Activated CD8-positive, alpha-beta memory T cell treated with anti-CD3 and anti-CD28 coated beads for 1 hour (primary cell): ENCODE measurements around the gene KIF12.

ENCODE experiments used
- DNase-seq, 2 donors: peaks; one replicate each; pipeline ENCODE4 v3.0.0-alpha.2; 2020; ENCODE audit warnings: low read depth in 1 of 2; ENCODE audit errors: extremely low read depth in 1 of 2

KIF12 gene

GRCh38 chr9:114107286-114108001, 8.4 kb upstream of the KIF12 start:
- no peak for DNase-seq

- no peak for DNase-seq
Measured at GRCh38 chr9:114105236-114105635, 6.1 kb upstream of the KIF12 start.

GRCh38 chr9:114102484-114102883, 3.4 kb upstream of the KIF12 start:
- DNase-seq = no peak

GRCh38 chr9:114100536-114100935, 1.4 kb upstream of the KIF12 start:
- no peak for DNase-seq

- DNase-seq = no peak
Measured at GRCh38 chr9:114099669-114100270, 678 bp upstream of the KIF12 start.

- no peak for DNase-seq
Measured at GRCh38 chr9:114098021-114098935, 814 bp downstream of the KIF12 start.

GRCh38 chr9:114097613-114098020, 1.5 kb downstream of the KIF12 start:
- no peak for DNase-seq

GRCh38 chr9:114096866-114097612, 2.1 kb downstream of the KIF12 start:
- no peak for DNase-seq

- DNase-seq = no peak
Measured at GRCh38 chr9:114096041-114096511, 3.0 kb downstream of the KIF12 start.

GRCh38 chr9:114094971-114095370, 4.1 kb downstream of the KIF12 start:
- DNase-seq = no peak

- DNase-seq = no peak
Measured at GRCh38 chr9:114093761-114094505, 5.2 kb downstream of the KIF12 start.

GRCh38 chr9:114093031-114093471, 6.0 kb downstream of the KIF12 start:
- DNase-seq = no peak

- DNase-seq = no peak
Measured at GRCh38 chr9:114092336-114092735, 6.8 kb downstream of the KIF12 start.

- DNase-seq = no peak
Measured at GRCh38 chr9:114091711-114092110, 7.4 kb downstream of the KIF12 start.

- DNase-seq = no peak
Measured at GRCh38 chr9:114090798-114091197, 8.3 kb downstream of the KIF12 start.

GRCh38 chr9:114089206-114089840, 9.8 kb downstream of the KIF12 start:
- DNase-seq = no peak

- DNase-seq = no peak
Measured at GRCh38 chr9:114088571-114089170, 10.4 kb downstream of the KIF12 start.

- no peak for DNase-seq
Measured at GRCh38 chr9:114087721-114088120, 11.4 kb downstream of the KIF12 start.

- no peak for DNase-seq
Measured at GRCh38 chr9:114086607-114087006, 12.5 kb downstream of the KIF12 start.
